Measurements from ENCODE around the gene CD3D.

- TF ChIP-seq TAF1 (IDR thresholded peaks at IDR 0.05; ENCODE audit: borderline replicate concordance, insufficient read depth, low read length) (no peak), POLR2AphosphoS5 (IDR thresholded peaks at IDR 0.05; ENCODE audit: low read depth, low read length) (no peak), SIN3A (IDR thresholded peaks at IDR 0.05; ENCODE audit: borderline replicate concordance, insufficient read depth, low read length) (no peak), REST (IDR thresholded peaks at IDR 0.05; ENCODE audit: insufficient read depth in 1 of 2, low read depth in 2 of 2, low read length in 2 of 2) (no peak), FOXP2 (optimal IDR thresholded peaks at IDR 0.05; ENCODE audit: borderline replicate concordance, extremely low read depth, extremely low read length, insufficient read depth) (no peak)
Observed at GRCh38 chr11:118343248-118343647, 743 bp upstream of the CD3D start.

Data from PFSK-1 (cell line).